C1 segment of cervical spinal cord (tissue), 14 donors: ENCODE data around the gene EXD3.

Source experiments
- DNase-seq, 14 donors: peaks; one replicate each; lab custom pipeline; 2025; lab: John Stamatoyannopoulos, UW

EXD3 gene

GRCh38 chr9:137306066-137306849 is 116.7 kb downstream of the EXD3 start:
- no peak for DNase-seq

- DNase-seq = no peak
Observed at GRCh38 chr9:137305798-137306065, 117.2 kb downstream of the EXD3 start.

- DNase-seq = peak in 2 of 14 donors; percentile 57 to 58
Observed at GRCh38 chr9:137305060-137305797, 117.7 kb downstream of the EXD3 start.

GRCh38 chr9:137304383-137305059 is 118.4 kb downstream of the EXD3 start:
- peak in 1 of 14 donors; percentile 68 for DNase-seq

- peak in 1 of 14 donors; percentile 64 for DNase-seq
Observed at GRCh38 chr9:137303893-137304382, 119.0 kb downstream of the EXD3 start.

GRCh38 chr9:137303151-137303892 is 119.6 kb downstream of the EXD3 start:
- DNase-seq = no peak

GRCh38 chr9:137302449-137303150 is 120.4 kb downstream of the EXD3 start:
- DNase-seq = no peak

GRCh38 chr9:137302118-137302448 is 120.9 kb downstream of the EXD3 start, which contains the start of gene NRARP:
Gene NRARP (minus strand): TSS chr9:137302271. CDS start chr9:137301928, 343 bp downstream.
- DNase-seq = peak in 12 of 14 donors; percentile 34 to 88 (median 71)

GRCh38 chr9:137301081-137301947 is 121.6 kb downstream of the EXD3 start:
- DNase-seq = no peak

GRCh38 chr9:137300567-137301080 is 122.3 kb downstream of the EXD3 start:
- DNase-seq = no peak

GRCh38 chr9:137299938-137300337 is 123.0 kb downstream of the EXD3 start:
- peak in 3 of 14 donors; percentile 9 to 39 (median 17) for DNase-seq

GRCh38 chr9:137299203-137299565 is 123.8 kb downstream of the EXD3 start:
- DNase-seq = no peak

- DNase-seq = peak in 2 of 14 donors; percentile 48 to 63
Observed at GRCh38 chr9:137298401-137299202, 124.4 kb downstream of the EXD3 start.

- no peak for DNase-seq
Observed at GRCh38 chr9:137297966-137298365, 125.0 kb downstream of the EXD3 start.

- no peak for DNase-seq
Observed at GRCh38 chr9:137296670-137297664, 126.0 kb downstream of the EXD3 start.

GRCh38 chr9:137295849-137296669 is 126.9 kb downstream of the EXD3 start:
- no peak for DNase-seq
